WERI-Rb-1 (cell line): ENCODE data around the gene AATK.

Experiments
- DNase-seq: peaks from one replicate; pipeline ENCODE4 v3.0.0-alpha.2; 2020
- H3K27ac ChIP-seq: fragments of 250-450 bp; sonication (Bioruptor Pico); 2 replicates; pipeline ENCODE4 v1.5.1; 2020; ENCODE audit warnings: mild to moderate bottlenecking, moderate library complexity
- H3K27me3 ChIP-seq: fragments of 250-450 bp; sonication (Bioruptor Pico); 2 replicates; pipeline ENCODE4 v1.5.1; 2021; ENCODE audit warnings: mild to moderate bottlenecking, low read depth, moderate library complexity; ENCODE audit not compliant: insufficient read depth, severe bottlenecking
- H3K36me3 ChIP-seq: fragments of 250-450 bp; sonication (Bioruptor Pico); 2 replicates; pipeline ENCODE4 v1.5.1; 2020; ENCODE audit warnings: mild to moderate bottlenecking, moderate library complexity
- H3K4me3 ChIP-seq: 2 replicates; pipeline ENCODE4 v1.5.1; 2011; ENCODE audit warnings: low read depth, mild to moderate bottlenecking, control low read depth, low read length
- H3K9me3 ChIP-seq: fragments of 250-450 bp; sonication (Bioruptor Pico); 2 replicates; pipeline ENCODE4 v1.5.1; 2021; ENCODE audit warnings: mild to moderate bottlenecking, moderate library complexity; ENCODE audit not compliant: severe bottlenecking
- TF ChIP-seq, protein P1 (sequence below): IDR thresholded peaks from 2 replicates; pipeline ENCODE4 v1.5.1; 2011; ENCODE audit warnings: low read depth, mild to moderate bottlenecking, control low read depth, inconsistent platforms, low read length

AATK gene

GRCh38 chr17:81099888-81100287 lies 66.1 kb downstream of the AATK start:
- Histone ChIP-seq H3K4me3 (no peak overlapping the region), H3K27me3 (no peaks in the 10 kb centered on the region), H3K27ac (no peak overlapping the region), H3K36me3 (peaks cover 81% of the 10 kb centered on the region), H3K9me3 (no peaks in the 10 kb centered on the region)
- no peak for DNase-seq
- TF ChIP-seq, protein P1, sequence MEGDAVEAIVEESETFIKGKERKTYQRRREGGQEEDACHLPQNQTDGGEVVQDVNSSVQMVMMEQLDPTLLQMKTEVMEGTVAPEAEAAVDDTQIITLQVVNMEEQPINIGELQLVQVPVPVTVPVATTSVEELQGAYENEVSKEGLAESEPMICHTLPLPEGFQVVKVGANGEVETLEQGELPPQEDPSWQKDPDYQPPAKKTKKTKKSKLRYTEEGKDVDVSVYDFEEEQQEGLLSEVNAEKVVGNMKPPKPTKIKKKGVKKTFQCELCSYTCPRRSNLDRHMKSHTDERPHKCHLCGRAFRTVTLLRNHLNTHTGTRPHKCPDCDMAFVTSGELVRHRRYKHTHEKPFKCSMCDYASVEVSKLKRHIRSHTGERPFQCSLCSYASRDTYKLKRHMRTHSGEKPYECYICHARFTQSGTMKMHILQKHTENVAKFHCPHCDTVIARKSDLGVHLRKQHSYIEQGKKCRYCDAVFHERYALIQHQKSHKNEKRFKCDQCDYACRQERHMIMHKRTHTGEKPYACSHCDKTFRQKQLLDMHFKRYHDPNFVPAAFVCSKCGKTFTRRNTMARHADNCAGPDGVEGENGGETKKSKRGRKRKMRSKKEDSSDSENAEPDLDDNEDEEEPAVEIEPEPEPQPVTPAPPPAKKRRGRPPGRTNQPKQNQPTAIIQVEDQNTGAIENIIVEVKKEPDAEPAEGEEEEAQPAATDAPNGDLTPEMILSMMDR: no peak

DNA sequence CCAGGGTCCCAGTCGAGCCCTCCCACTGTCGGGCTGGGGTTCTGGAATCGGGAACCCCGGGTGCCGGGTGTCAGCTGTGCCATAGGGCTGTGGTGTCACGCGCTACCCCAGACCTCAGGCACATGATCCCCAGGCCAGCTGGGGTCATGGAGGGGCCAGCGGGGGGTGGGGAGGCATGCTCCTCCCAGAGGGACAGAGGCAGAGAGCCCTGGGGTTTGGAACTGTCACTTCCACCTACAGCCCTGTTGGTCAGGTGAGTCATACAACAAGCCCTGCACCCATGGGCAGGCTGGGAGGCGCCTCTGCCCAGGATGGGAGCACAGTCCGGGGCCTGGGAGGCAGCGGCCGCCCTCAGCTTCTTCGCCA lies 68.1 kb downstream of the AATK start:
- Histone ChIP-seq H3K4me3 (no peak overlapping the region), H3K27ac (peak overlapping the region; percentile 74), H3K36me3 (peaks cover 68% of the 10 kb centered on the region), H3K9me3 (no peaks in the 10 kb centered on the region), H3K27me3 (no peaks in the 10 kb centered on the region)
- TF ChIP-seq, protein P1: no peak
- DNase-seq: no peak

GRCh38 chr17:81097134-81097942 lies 68.7 kb downstream of the AATK start:
- H3K36me3 ChIP-seq: peaks cover 65% of the 10 kb centered on the region
- no peaks in the 10 kb centered on the region for H3K27me3 ChIP-seq
- peak overlapping the region; percentile 74 for H3K27ac ChIP-seq
- DNase-seq: peak; percentile 86
- no peak overlapping the region for H3K4me3 ChIP-seq
- H3K9me3 ChIP-seq: no peaks in the 10 kb centered on the region
- TF ChIP-seq, protein P1: peak; percentile 91

DNA sequence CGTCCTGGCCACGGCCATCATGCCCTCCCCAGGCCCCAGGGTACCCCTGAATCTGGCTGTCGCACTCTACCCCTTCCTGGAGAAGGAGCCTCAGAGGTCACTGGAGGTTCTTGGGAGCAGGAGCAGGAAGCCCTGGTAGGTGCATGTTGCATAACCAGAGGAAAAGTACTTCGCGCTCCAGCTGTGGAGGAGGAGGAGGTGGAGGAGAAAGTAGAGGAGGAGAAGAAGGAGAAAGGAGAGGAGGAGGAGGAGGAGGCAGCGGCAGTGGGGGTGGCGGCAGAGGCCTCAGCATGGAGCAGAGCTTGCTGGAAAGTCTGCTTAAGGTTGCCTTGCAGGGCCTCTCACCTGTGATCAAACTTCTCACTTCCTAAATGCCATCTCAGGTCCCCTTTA lies 69.3 kb downstream of the AATK start:
- peaks cover 63% of the 10 kb centered on the region for H3K36me3 ChIP-seq
- H3K9me3 ChIP-seq: no peaks in the 10 kb centered on the region
- H3K4me3 ChIP-seq: no peak overlapping the region
- H3K27me3 ChIP-seq: no peaks in the 10 kb centered on the region
- TF ChIP-seq, protein P1: no peak
- DNase-seq: no peak
- H3K27ac ChIP-seq: peak overlapping the region; percentile 74

GRCh38 chr17:81095383-81095762 lies 70.6 kb downstream of the AATK start:
- H3K9me3 ChIP-seq: no peaks in the 10 kb centered on the region
- peak; percentile 72 for DNase-seq
- peak overlapping the region; percentile 74 for H3K27ac ChIP-seq
- H3K36me3 ChIP-seq: peaks cover 58% of the 10 kb centered on the region
- TF ChIP-seq, protein P1: no peak
- H3K4me3 ChIP-seq: no peak overlapping the region
- H3K27me3 ChIP-seq: no peaks in the 10 kb centered on the region
